H1 (cell line): ENCODE data around the gene SLC35B2. TPM values are rescaled to one million over a fixed set of nuclear protein-coding genes. Genes with fewer than 3 reads are reported as not detected.

Source experiments
- CTCF ChIA-PET: fragments of 300-600 bp; sonication (Branson Sonifier 250); formaldehyde crosslinking; loops from one replicate; lab custom pipeline; 2021; ENCODE audit not compliant: partially characterized antibody; lab: Charles Lee
- POLR2A ChIA-PET: fragments of 300-600 bp; sonication (Branson Sonifier 250); formaldehyde crosslinking; loops from one replicate; lab custom pipeline; 2021; ENCODE audit warnings: inconsistent platforms; ENCODE audit not compliant: partially characterized antibody; lab: Charles Lee
- DNase-seq, 2 experiments: peaks; one replicate each; pipeline versions ENCODE4 v3.0.0 to v3.0.0-alpha.2; 2010 to 2022; ENCODE audit warnings: low spot score in 2 of 2, low read depth in 1 of 2, mixed read lengths in 1 of 2
- FAIRE-seq: peaks from 2 replicates; lab custom pipeline; 2011; peaks lifted over from hg19 to GRCh38; lab: Jason Lieb, UNC
- H2AFZ ChIP-seq: 2 replicates; pipeline ENCODE4 v1.8.1; 2012; ENCODE audit warnings: low read length, inconsistent platforms
- H2AK5ac ChIP-seq: 2 replicates; pipeline ENCODE4 v1.6.1; 2013; ENCODE audit warnings: low read depth, low read length
- H2BK120ac ChIP-seq: replicated peaks from 2 replicates; pipeline ENCODE3; 2013; ENCODE audit warnings: low read depth, low read length, inconsistent platforms
- H2BK12ac ChIP-seq: 2 replicates; pipeline ENCODE4 v1.6.1; 2013; ENCODE audit warnings: low read depth, low read length
- H2BK15ac ChIP-seq: 2 replicates; pipeline ENCODE4 v1.6.1; 2013; ENCODE audit warnings: low read length
- H2BK20ac ChIP-seq: 2 replicates; pipeline ENCODE4 v1.6.1; 2013; ENCODE audit warnings: low read length
- H2BK5ac ChIP-seq: 2 replicates; pipeline ENCODE4 v1.6.1; 2013; ENCODE audit warnings: low read depth, low read length
- H3K14ac ChIP-seq: 2 replicates; pipeline ENCODE4 v1.6.1; 2013; ENCODE audit warnings: inconsistent platforms; ENCODE audit not compliant: insufficient read length
- H3K18ac ChIP-seq: 2 replicates; pipeline ENCODE4 v1.6.1; 2013; ENCODE audit warnings: low read length; ENCODE audit errors: extremely low read depth
- H3K23ac ChIP-seq: 2 replicates; pipeline ENCODE4 v1.6.1; 2013; ENCODE audit warnings: inconsistent platforms; ENCODE audit not compliant: insufficient read length
- H3K23me2 ChIP-seq: 2 replicates; pipeline ENCODE4 v1.6.1; 2013; ENCODE audit warnings: low read depth, low read length
- H3K27ac ChIP-seq: 2 replicates; pipeline ENCODE4 v1.6.1; 2011; ENCODE audit warnings: low read depth, low read length, inconsistent platforms
- H3K27me3 ChIP-seq, 4 experiments: replicated peaks in 1 of 4; 1 replicate in 1 of 4; 2 replicates in 3 of 4; pipeline versions ENCODE4 v1.6.1 to v1.8.1; 2011 to 2013; ENCODE audit warnings: low read length in 3 of 4, mild to moderate bottlenecking in 3 of 4, inconsistent platforms in 2 of 4, mixed read lengths in 2 of 4, moderate library complexity in 1 of 4; ENCODE audit not compliant: control insufficient read depth in 3 of 4, insufficient read depth in 3 of 4; ENCODE audit errors: extremely low read depth in 1 of 4
- H3K36me3 ChIP-seq, 4 experiments: 2 replicates each; pipeline versions ENCODE4 v1.6.1 to v1.8.1; 2011 to 2013; ENCODE audit warnings: mild to moderate bottlenecking in 4 of 4, low read length in 3 of 4, moderate library complexity in 2 of 4, control low read depth in 1 of 4, inconsistent platforms in 1 of 4; ENCODE audit not compliant: insufficient read depth in 4 of 4, control insufficient read depth in 2 of 4
- H3K4ac ChIP-seq: replicated peaks from 2 replicates; pipeline ENCODE3; 2013; ENCODE audit warnings: low read length, low read depth, mixed read lengths, inconsistent platforms; ENCODE audit not compliant: insufficient read length
- H3K4me1 ChIP-seq, 4 experiments: replicated peaks in 1 of 4; 1 replicate in 1 of 4; 2 replicates in 3 of 4; pipeline versions ENCODE4 v1.6.1 to v1.8.1; 2011 to 2013; ENCODE audit warnings: low read length in 3 of 4, inconsistent platforms in 2 of 4, mixed read lengths in 1 of 4; ENCODE audit not compliant: insufficient read depth in 4 of 4, control insufficient read depth in 3 of 4
- H3K4me2 ChIP-seq, 2 experiments: 2 replicates each; pipeline versions ENCODE4 v1.6.1 to v1.8.1; 2011 to 2013; ENCODE audit warnings: low read depth in 2 of 2, low read length in 2 of 2, control low read depth in 1 of 2, inconsistent platforms in 1 of 2, mild to moderate bottlenecking in 1 of 2; ENCODE audit not compliant: insufficient read depth in 1 of 2
- H3K4me3 ChIP-seq, 4 experiments: fragments of 200-600, 300-600 bp in 1 of 4; sonication (generic), shearing (Covaris generic), sonication (Bioruptor Twin) in 1 of 4; 2 replicates each; pipeline versions ENCODE4 v1.5.1 to v1.8.1; 2011 to 2016; ENCODE audit warnings: low read length in 4 of 4, low read depth in 3 of 4, control low read depth in 2 of 4, inconsistent platforms in 2 of 4, mild to moderate bottlenecking in 2 of 4, mixed read lengths in 1 of 4, moderate library complexity in 1 of 4; ENCODE audit not compliant: insufficient read depth in 2 of 4; ENCODE audit errors: extremely low read depth in 1 of 4
- H3K56ac ChIP-seq: replicated peaks from 2 replicates; pipeline ENCODE3; 2013; ENCODE audit warnings: low read depth, mild to moderate bottlenecking, mixed read lengths, low read length, inconsistent platforms; ENCODE audit not compliant: insufficient read length
- H3K79me1 ChIP-seq: 2 replicates; pipeline ENCODE4 v1.6.1; 2013; ENCODE audit warnings: low read depth, low read length, control low read depth
- H3K79me2 ChIP-seq, 2 experiments: 2 replicates each; pipeline versions ENCODE4 v1.6.1 to v1.8.1; 2012 to 2013; ENCODE audit warnings: low read length in 2 of 2, mild to moderate bottlenecking in 2 of 2, inconsistent platforms in 1 of 2; ENCODE audit not compliant: insufficient read depth in 2 of 2, control insufficient read depth in 1 of 2
- H3K9ac ChIP-seq, 4 experiments: replicated peaks in 1 of 4; 1 replicate in 1 of 4; 2 replicates in 3 of 4; pipeline versions ENCODE4 v1.6.1 to v1.8.1; 2011 to 2013; ENCODE audit warnings: low read depth in 3 of 4, low read length in 3 of 4, control low read depth in 2 of 4, mild to moderate bottlenecking in 2 of 4, moderate library complexity in 2 of 4, inconsistent platforms in 1 of 4; ENCODE audit errors: extremely low read depth in 1 of 4
- H3K9me3 ChIP-seq, 2 experiments: 2 replicates each; pipeline versions ENCODE4 v1.6.1 to v1.8.1; 2012 to 2013; ENCODE audit warnings: mild to moderate bottlenecking in 2 of 2, moderate library complexity in 2 of 2, control low read depth in 1 of 2, inconsistent platforms in 1 of 2, low read depth in 1 of 2, low read length in 1 of 2, mixed read lengths in 1 of 2; ENCODE audit not compliant: insufficient read depth in 2 of 2
- H4K20me1 ChIP-seq, 2 experiments: replicated peaks in 1 of 2; 2 replicates each; pipeline versions ENCODE3 to v1.8.1; 2011 to 2013; ENCODE audit warnings: inconsistent platforms in 2 of 2, low read length in 2 of 2, mild to moderate bottlenecking in 1 of 2; ENCODE audit not compliant: insufficient read depth in 2 of 2, control insufficient read depth in 1 of 2
- H4K5ac ChIP-seq: 2 replicates; pipeline ENCODE4 v1.6.1; 2013; ENCODE audit warnings: low read length, low read depth, mixed read lengths, inconsistent platforms; ENCODE audit not compliant: insufficient read length
- H4K8ac ChIP-seq: 2 replicates; pipeline ENCODE4 v1.8.0; 2013; ENCODE audit warnings: mild to moderate bottlenecking, moderate library complexity, low read length, inconsistent platforms; ENCODE audit not compliant: insufficient read depth; ENCODE audit errors: extremely low read depth
- H4K91ac ChIP-seq: replicated peaks from 2 replicates; pipeline ENCODE3; 2013; ENCODE audit warnings: low read length, mixed read lengths, inconsistent platforms; ENCODE audit not compliant: insufficient read length
- FOSL1 ChIP-seq: IDR thresholded peaks from 2 replicates; pipeline ENCODE4 v1.6.1; 2011; ENCODE audit warnings: mild to moderate bottlenecking, low read depth, low read length, moderate library complexity; ENCODE audit not compliant: insufficient read depth
- GTF2F1 ChIP-seq: IDR thresholded peaks from 2 replicates; pipeline ENCODE4 v1.6.1; 2012; ENCODE audit warnings: low read depth, low read length, improper control_type of control experiment, borderline replicate concordance
- NRF1 ChIP-seq: IDR thresholded peaks from 2 replicates; pipeline ENCODE4 v1.6.1; 2011; ENCODE audit warnings: mild to moderate bottlenecking, low read depth, low read length, improper control_type of control experiment
- PHF8 ChIP-seq: fragments of 200-600 bp; sonication (generic); conservative IDR thresholded peaks from 2 replicates; pipeline ENCODE4 v1.7.1; 2012; ENCODE audit warnings: low read depth, mild to moderate bottlenecking, inconsistent platforms, low read length, moderate library complexity
- POLR2AphosphoS5 ChIP-seq: IDR thresholded peaks from 2 replicates; pipeline ENCODE4 v1.6.1; 2011; ENCODE audit warnings: low read depth, low read length
- RBBP5 ChIP-seq: IDR thresholded peaks from 2 replicates; pipeline ENCODE4 v1.7.1; 2012; ENCODE audit warnings: low read depth, mild to moderate bottlenecking, inconsistent platforms, low read length, moderate library complexity, borderline replicate concordance
- RNF2 ChIP-seq: fragments of 200-900, 300-1000 bp; sonication (generic); IDR thresholded peaks from 2 replicates; pipeline ENCODE4 v1.7.1; 2016; ENCODE audit warnings: borderline replicate concordance, low read depth, mild to moderate bottlenecking, antibody characterized with exemption, low read length; ENCODE audit not compliant: poor library complexity, severe bottlenecking; ENCODE audit errors: missing control alignments
- SIN3A ChIP-seq, 2 experiments: IDR thresholded peaks in 1 of 2; conservative IDR thresholded peaks in 1 of 2; 2 replicates each; pipeline ENCODE4 v1.6.1; 2011 to 2012; ENCODE audit warnings: low read length in 2 of 2, improper control_type of control experiment in 1 of 2, low read depth in 1 of 2, mild to moderate bottlenecking in 1 of 2
- SIRT6 ChIP-seq: IDR thresholded peaks from one replicate; pipeline ENCODE4 v1.7.1; 2012; ENCODE audit warnings: low read length, inconsistent platforms
- SP1 ChIP-seq: IDR thresholded peaks from 2 replicates; pipeline ENCODE4 v1.6.1; 2011; ENCODE audit warnings: low read depth, low read length
- WGBS, 2 experiments: shearing (Covaris generic) in 1 of 2; methylation state at CpG; one replicate each; pipeline versions ENCODE4 v1.1.6 to v1.1.7; 2013 to 2015; ENCODE audit warnings: low lambda C conversion rate in 2 of 2, mixed read lengths in 2 of 2, inconsistent platforms in 1 of 2, low coverage in 1 of 2, missing lambda C conversion rate in 1 of 2; ENCODE audit not compliant: insufficient replicate concordance in 2 of 2, insufficient coverage in 1 of 2, insufficient read length in 1 of 2; ENCODE audit errors: extremely low coverage in 1 of 2, missing lambda C conversion rate in 1 of 2; 5-methylcytosine and 5-hydroxymethylcytosine counted together
- polyA plus RNA-seq, 7 experiments: library from polyadenylated mRNA; depleted of rRNA in 3 of 7; stranded (reverse) in 5 of 7; unstranded in 2 of 7; fragments of >200 nt in 5 of 7; fragments of 200-250 nt in 2 of 7; gene quantifications; 1 replicate in 5 of 7; 2 replicates in 1 of 7; 4 replicates in 1 of 7; pipeline versions ENCODE4 v1.2.1 to v1.2.3, GENCODE V29; 2011 to 2013; ENCODE audit warnings: missing spikeins in 2 of 7, mixed read lengths in 2 of 7
- total RNA-seq: library from RNA; stranded (reverse); fragmentation: NEBNext Ultra II Directional; extraction: Animal tissue kit (Norgen Biotek cat#: 25700); gene quantifications from 2 replicates; pipeline ENCODE4 v1.2.1, GENCODE V29; 2021

Gene SLC35B2
- total and polyA plus RNA-seq, 2 of the 8 experiments (the other 6 are each of a cell fraction or from before 2014, with no cell fraction given): 29.5 to 65.0 TPM

DNA sequence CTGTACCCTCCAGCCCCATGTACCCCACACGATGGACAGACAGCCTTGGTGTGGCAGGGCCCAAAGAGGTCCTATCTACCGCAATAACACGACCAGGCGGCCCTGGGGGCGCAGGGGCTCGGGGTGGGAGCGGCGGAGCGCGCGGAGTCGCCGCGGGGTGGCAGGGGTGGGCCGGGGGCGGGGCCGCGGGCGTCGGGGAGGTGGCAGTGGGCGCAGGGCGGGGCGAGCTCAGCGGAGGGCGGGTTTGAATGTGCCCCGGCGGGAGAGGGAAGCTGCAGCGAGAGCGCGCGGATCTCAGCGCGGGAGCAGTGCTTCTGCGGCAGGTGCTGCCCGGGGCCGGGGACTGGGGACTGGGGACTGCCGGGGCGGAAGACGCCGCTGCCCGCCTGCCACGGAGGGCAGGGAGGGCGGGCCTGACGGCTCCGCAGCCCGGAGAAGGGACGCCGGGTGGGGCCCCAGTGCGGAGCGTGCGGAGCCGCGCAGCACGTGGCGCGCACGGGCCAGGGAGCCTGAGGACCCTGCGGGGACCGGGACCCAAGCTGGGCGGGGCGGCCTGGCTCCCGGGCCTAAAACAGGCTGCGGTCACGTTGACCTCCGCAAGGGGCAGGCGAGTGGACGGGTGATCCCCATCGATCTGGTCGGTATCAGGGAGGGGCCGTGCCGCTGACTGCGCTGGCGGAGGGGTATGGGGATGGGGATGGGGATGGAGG is 33.9 kb downstream of the SLC35B2 start, which contains the start of gene SLC29A1:
Gene SLC29A1 (plus strand): TSS at position 277 of the 710 bp plus-strand sequence. CDS start 3,719 bp downstream, outside the sequence.
- H2BK15ac ChIP-seq: peak within 1 kb of the TSS; percentile 88; the same call in 1 of the 2 replicates
- H3K9ac ChIP-seq: peak within 1 kb of the TSS; percentile 41 to 78 (median 62)
- H3K4ac ChIP-seq: peak within 1 kb of the TSS; percentile 84
- H3K27me3 ChIP-seq: no peaks in the 10 kb centered on the region
- 0% methylated on average over 6 of the region's 73 CpGs; no CpG with 5 or more reads in 1 of the 2 experiments for WGBS, 2 experiments
- peaks cover 16% of the 10 kb centered on the region for H3K23me2 ChIP-seq
- H2AFZ ChIP-seq: no peak within 1 kb of the TSS
- peak within 1 kb of the TSS; percentile 33 for H3K14ac ChIP-seq
- peak within 1 kb of the TSS; percentile 65; the same call in 1 of the 2 replicates for H2AK5ac ChIP-seq
- peak within 1 kb of the TSS; percentile 53 for H4K5ac ChIP-seq
- H3K4me1 ChIP-seq: peaks cover 17 to 51% (median 35%) of the 10 kb centered on the region in 4 experiments
- DNase-seq (peak in 1 of 2 experiments; percentile 86), FAIRE-seq (no peak)
- peak within 1 kb of the TSS; percentile 37 for H3K23ac ChIP-seq
- peak within 1 kb of the TSS; percentile 69; the same call in 1 of the 2 replicates for H3K27ac ChIP-seq
- H3K18ac ChIP-seq: peak within 1 kb of the TSS; percentile 95
- peak within 1 kb of the TSS; percentile 76; the same call in 1 of the 2 replicates for H4K8ac ChIP-seq
- H3K4me3 ChIP-seq: peak within 1 kb of the TSS; percentile 65 to 90 (median 78)
- peak within 1 kb of the TSS; percentile 84 for H2BK120ac ChIP-seq
- H4K20me1 ChIP-seq: peaks cover 30 to 33% of the 10 kb centered on the region in 2 experiments
- H3K56ac ChIP-seq: peak within 1 kb of the TSS; percentile 80
- H3K36me3 ChIP-seq: peaks cover 0 to 6% (median 2%) of the 10 kb centered on the region in 4 experiments; a peak in 4 of 8 replicates
- peak within 1 kb of the TSS; percentile 76; the same call in 1 of the 2 replicates for H2BK5ac ChIP-seq
- H3K9me3 ChIP-seq: no peaks in the 10 kb centered on the region
- H3K79me1 ChIP-seq: peaks cover 17% of the 10 kb centered on the region
- peak within 1 kb of the TSS; percentile 98; the same call in 1 of the 2 replicates for H2BK12ac ChIP-seq
- H3K79me2 ChIP-seq: peaks cover 10 to 45% of the 10 kb centered on the region in 2 experiments; a peak in 3 of 4 replicates
- ChIA-PET POLR2A (interaction anchor here (1.0 to 21.0 kb wide), 13 partner anchors 12 to 89 kb away, joined by 3 to 477 read pairs (median 17); partner anchors contain the start of genes AARS2, HSP90AB1 and SLC35B2), CTCF (interaction anchor here (0.6 to 19.4 kb wide), 20 partner anchors 7 to 550 kb away, joined by 3 to 287 read pairs (median 6); partner anchors contain the start of genes HSP90AB1, MYMX and SLC35B2)
- peak within 1 kb of the TSS; percentile 99 for H4K91ac ChIP-seq
- H3K4me2 ChIP-seq: peak within 1 kb of the TSS; percentile 94 to 95
- H2BK20ac ChIP-seq: peak within 1 kb of the TSS; percentile 93
- TF ChIP-seq SIRT6 (no peak), FOSL1 (no peak), RBBP5 (peak; percentile 32), NRF1 (no peak), SIN3A (conservative IDR thresholded peaks at IDR 0.05 in 1 of 2, IDR thresholded peaks at IDR 0.05 in 1 of 2; ENCODE audit: low read depth in 1 of 2, low read length in 2 of 2) (peak in 1 of 2 experiments; percentile 75; a peak in 2 of 4 replicates), SP1 (no peak; the same call in 1 of the 2 replicates), RNF2 (no peak), GTF2F1 (no peak), POLR2AphosphoS5 (peak; percentile 76), PHF8 (peak; percentile 71)
